ENCODE measurements around the gene SNX13.

The SNX13 gene

GRCh38 chr7:17947620-17948019, 7.3 kb upstream of the SNX13 start:
- DNase-seq (ENCODE audit: low read depth in 2 of 2) = no peak

- DNase-seq (ENCODE audit: low read depth in 2 of 2) = no peak
Observed at GRCh38 chr7:17946591-17946990, 6.3 kb upstream of the SNX13 start.

GRCh38 chr7:17944720-17945119, 4.4 kb upstream of the SNX13 start:
- DNase-seq (ENCODE audit: low read depth in 2 of 2) = no peak

- DNase-seq (ENCODE audit: low read depth in 2 of 2) = no peak
Observed at GRCh38 chr7:17943006-17943405, 2.7 kb upstream of the SNX13 start.

- DNase-seq (ENCODE audit: low read depth in 2 of 2) = no peak
Observed at GRCh38 chr7:17942231-17942630, 1.9 kb upstream of the SNX13 start.

GRCh38 chr7:17940951-17941431, 697 bp upstream of the SNX13 start:
- no peak for DNase-seq (ENCODE audit: low read depth in 2 of 2)

GRCh38 chr7:17939606-17940301, 540 bp downstream of the SNX13 start:
- DNase-seq (ENCODE audit: low read depth in 2 of 2) = peak; percentile 23 to 31

GRCh38 chr7:17939211-17939605, 1.1 kb downstream of the SNX13 start:
- no peak for DNase-seq (ENCODE audit: low read depth in 2 of 2)

GRCh38 chr7:17937506-17938120, 2.7 kb downstream of the SNX13 start:
- DNase-seq (ENCODE audit: low read depth in 2 of 2) = no peak

GRCh38 chr7:17936321-17936720, 4.0 kb downstream of the SNX13 start:
- DNase-seq (ENCODE audit: low read depth in 2 of 2) = no peak

GRCh38 chr7:17934612-17935240, 5.6 kb downstream of the SNX13 start:
- no peak for DNase-seq (ENCODE audit: low read depth in 2 of 2)

GRCh38 chr7:17934094-17934493, 6.2 kb downstream of the SNX13 start:
- DNase-seq (ENCODE audit: low read depth in 2 of 2) = no peak

GRCh38 chr7:17932770-17933169, 7.5 kb downstream of the SNX13 start:
- no peak for DNase-seq (ENCODE audit: low read depth in 2 of 2)

GRCh38 chr7:17931069-17931468, 9.2 kb downstream of the SNX13 start:
- no peak for DNase-seq (ENCODE audit: low read depth in 2 of 2)

GRCh38 chr7:17930546-17930945, 9.7 kb downstream of the SNX13 start:
- DNase-seq (ENCODE audit: low read depth in 2 of 2) = no peak

GRCh38 chr7:17929647-17930395, 10.5 kb downstream of the SNX13 start:
- DNase-seq (ENCODE audit: low read depth in 2 of 2) = no peak

GRCh38 chr7:17928055-17928454, 12.2 kb downstream of the SNX13 start:
- no peak for DNase-seq (ENCODE audit: low read depth in 2 of 2)

- DNase-seq (ENCODE audit: low read depth in 2 of 2) = no peak
Observed at GRCh38 chr7:17921857-17922416, 18.4 kb downstream of the SNX13 start.

- DNase-seq (ENCODE audit: low read depth in 2 of 2) = no peak
Observed at GRCh38 chr7:17917842-17918241, 22.5 kb downstream of the SNX13 start.

GRCh38 chr7:17916786-17917185, 23.5 kb downstream of the SNX13 start:
- DNase-seq (ENCODE audit: low read depth in 2 of 2) = no peak

GRCh38 chr7:17915796-17916195, 24.5 kb downstream of the SNX13 start:
- DNase-seq (ENCODE audit: low read depth in 2 of 2) = no peak

GRCh38 chr7:17915168-17915567, 25.1 kb downstream of the SNX13 start:
- DNase-seq (ENCODE audit: low read depth in 2 of 2) = no peak

Data from stimulated activated CD4-positive, alpha-beta T cell treated with anti-CD3 and anti-CD28 coated beads, Interleukin-15, amount 100 ng/mL, for 48 hours (primary cell).